ENCODE data around the gene TMEM30A.

- TF ChIP-seq CTCF (IDR thresholded peaks at IDR 0.05) (no peak), POLR2A (IDR thresholded peaks at IDR 0.05) (no peak)
These were observed 523 bp downstream of the TMEM30A start for GRCh38 chr6:75283907-75284631.

Data from heart left ventricle (tissue), 13 donors.